Activated CD8-positive, alpha-beta memory T cell treated with anti-CD3 and anti-CD28 coated beads, Interleukin-2, amount 10 ng/mL, durations not matched to agents 7 days and 5 days (primary cell): ENCODE data around the gene MVB12A. TPM values are rescaled to one million over a fixed set of nuclear protein-coding genes. Genes with fewer than 3 reads are reported as not detected.

Experiments used
- ATAC-seq: fragments of 150-1000 bp; cut with Tn5 transposase; one replicate; pipeline ENCODE4 v1.10.0; 2021; ENCODE audit warnings: moderate library complexity
- CTCF ChIA-PET: fragments of 350-600 bp; sonication (Branson Sonifier 250); formaldehyde crosslinking; loops from one replicate; lab custom pipeline; 2021; ENCODE audit warnings: antibody characterized with exemption; lab: Charles Lee
- DNase-seq: peaks from one replicate; pipeline ENCODE4 v3.0.0-alpha.2; 2020
- H3K27ac Mint-ChIP-seq: one replicate; pipeline ENCODE4 v1.8.0; 2021; ENCODE audit warnings: mild to moderate bottlenecking, mixed read lengths
- H3K27me3 Mint-ChIP-seq: one replicate; pipeline ENCODE4 v1.8.0; 2021; ENCODE audit warnings: mixed read lengths
- H3K36me3 Mint-ChIP-seq: one replicate; pipeline ENCODE4 v1.8.0; 2021; ENCODE audit warnings: mild to moderate bottlenecking, mixed read lengths
- H3K4me1 Mint-ChIP-seq: one replicate; pipeline ENCODE4 v1.8.0; 2021; ENCODE audit warnings: mixed read lengths
- H3K4me3 Mint-ChIP-seq: one replicate; pipeline ENCODE4 v1.8.0; 2021; ENCODE audit warnings: mild to moderate bottlenecking, moderate library complexity, mixed read lengths
- H3K9me3 Mint-ChIP-seq: one replicate; pipeline ENCODE4 v1.8.0; 2022; ENCODE audit warnings: low read depth, mixed read lengths
- total RNA-seq, 2 experiments: library from RNA; stranded (reverse); gene quantifications; one replicate each; pipeline ENCODE4 v1.2.3, GENCODE V29; 2021

Gene MVB12A
- total RNA-seq, 2 experiments from 2014 or later = 40.4 to 51.1 TPM

DNA sequence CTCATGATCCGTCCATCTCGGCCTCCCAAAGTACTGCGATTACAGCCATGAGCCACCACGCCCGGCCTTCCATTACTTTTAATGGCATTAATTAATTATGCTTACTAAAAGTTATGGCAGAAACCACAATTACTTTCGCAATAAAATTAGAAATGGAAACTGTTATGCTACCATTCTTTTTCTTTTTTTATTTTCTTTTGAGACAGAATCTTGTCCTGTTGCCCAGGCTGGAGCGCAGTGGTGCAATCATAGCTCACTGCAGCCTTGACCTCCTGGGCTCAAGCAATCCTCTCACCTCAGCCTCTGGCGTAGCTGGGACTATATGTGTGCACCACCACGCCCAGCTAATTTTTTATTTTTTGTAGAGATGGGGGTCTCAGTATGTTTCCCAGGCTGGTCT, 9.9 kb upstream of the MVB12A start:
- no peaks in the 10 kb centered on the region for H3K27me3 Mint-ChIP-seq
- peaks cover 29% of the 10 kb centered on the region for H3K36me3 Mint-ChIP-seq
- H3K4me3 Mint-ChIP-seq = no peak overlapping the region
- ATAC-seq = no peak
- peaks cover 30% of the 10 kb centered on the region for H3K4me1 Mint-ChIP-seq
- DNase-seq = no peak
- CTCF ChIA-PET = interaction anchor here (2.0 kb wide), 1 partner anchor 10 kb away, joined by 6 read pairs; the partner anchor contains the start of gene MVB12A
- H3K27ac Mint-ChIP-seq = peak overlapping the region; percentile 43
- no peaks in the 10 kb centered on the region for H3K9me3 Mint-ChIP-seq

- peaks cover 29% of the 10 kb centered on the region for H3K36me3 Mint-ChIP-seq
- H3K27me3 Mint-ChIP-seq = no peaks in the 10 kb centered on the region
- no peak for ATAC-seq
- DNase-seq = no peak
- no peak overlapping the region for H3K27ac Mint-ChIP-seq
- H3K4me1 Mint-ChIP-seq = peaks cover 25% of the 10 kb centered on the region
- CTCF ChIA-PET = interaction anchor here (0.6 to 1.7 kb wide), 2 partner anchors 14 to 26 kb away, joined by 4 to 5 read pairs; no protein-coding TSS in a partner anchor
- no peaks in the 10 kb centered on the region for H3K9me3 Mint-ChIP-seq
- no peak overlapping the region for H3K4me3 Mint-ChIP-seq
Measured at GRCh38 chr19:17411801-17412200, 8.0 kb upstream of the MVB12A start.

DNA sequence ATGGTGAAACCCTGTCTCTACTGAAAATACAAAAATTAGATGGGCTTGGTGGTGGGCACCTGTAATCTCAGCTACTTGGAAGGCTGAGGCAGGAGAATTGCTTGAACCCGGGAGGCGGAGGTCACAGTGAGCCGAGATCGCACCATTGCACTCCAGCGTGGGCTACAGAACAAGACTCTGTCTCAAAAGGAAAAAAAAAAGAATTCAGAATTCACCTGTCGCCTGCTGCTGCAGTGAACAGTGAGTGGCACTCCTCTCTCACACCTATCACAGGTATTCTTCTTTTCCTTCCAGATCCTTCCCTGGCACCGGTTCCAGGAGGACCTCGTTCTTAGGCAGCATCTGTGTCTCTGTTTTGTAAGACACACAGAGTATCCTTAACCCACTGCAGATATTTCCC, 5.8 kb upstream of the MVB12A start:
- H3K4me1 Mint-ChIP-seq = peaks cover 17% of the 10 kb centered on the region
- H3K4me3 Mint-ChIP-seq = no peak overlapping the region
- no peak for DNase-seq
- H3K27ac Mint-ChIP-seq = no peak overlapping the region
- H3K9me3 Mint-ChIP-seq = no peaks in the 10 kb centered on the region
- no peaks in the 10 kb centered on the region for H3K27me3 Mint-ChIP-seq
- ATAC-seq = no peak
- CTCF ChIA-PET = no interaction called here
- peaks cover 29% of the 10 kb centered on the region for H3K36me3 Mint-ChIP-seq

- Mint-ChIP-seq H3K27me3 (no peaks in the 10 kb centered on the region), H3K4me3 (no peak overlapping the region), H3K9me3 (no peaks in the 10 kb centered on the region), H3K27ac (no peak overlapping the region), H3K36me3 (peaks cover 29% of the 10 kb centered on the region), H3K4me1 (peaks cover 22% of the 10 kb centered on the region)
- DNase-seq (no peak), ATAC-seq (no peak)
- CTCF ChIA-PET = no interaction called here
Measured at GRCh38 chr19:17415121-17415520, 4.7 kb upstream of the MVB12A start.

- peaks cover 19% of the 10 kb centered on the region for H3K36me3 Mint-ChIP-seq
- CTCF ChIA-PET = interaction anchor here (1.0 to 2.1 kb wide), 4 partner anchors 12 to 78 kb away, joined by 3 to 11 read pairs (median 5); partner anchors contain the start of gene BST2
- no peak for ATAC-seq
- H3K4me1 Mint-ChIP-seq = peaks cover 18% of the 10 kb centered on the region
- H3K4me3 Mint-ChIP-seq = peak overlapping the region; percentile 87
- peak overlapping the region; percentile 93 for H3K27ac Mint-ChIP-seq
- DNase-seq = no peak
- H3K27me3 Mint-ChIP-seq = no peaks in the 10 kb centered on the region
- H3K9me3 Mint-ChIP-seq = no peaks in the 10 kb centered on the region
Measured at GRCh38 chr19:17418710-17419109, 1.1 kb upstream of the MVB12A start.

- H3K36me3 Mint-ChIP-seq = peaks cover 19% of the 10 kb centered on the region
- CTCF ChIA-PET = interaction anchor here (0.8 to 2.1 kb wide), 13 partner anchors 10 to 114 kb away, joined by 3 to 11 read pairs (median 4); partner anchors contain the start of genes BST2, MRPL34 and PGLS
- peak overlapping the region; percentile 93 for H3K27ac Mint-ChIP-seq
- peaks cover 18% of the 10 kb centered on the region for H3K4me1 Mint-ChIP-seq
- H3K9me3 Mint-ChIP-seq = no peaks in the 10 kb centered on the region
- no peak for DNase-seq
- peak overlapping the region; percentile 87 for H3K4me3 Mint-ChIP-seq
- H3K27me3 Mint-ChIP-seq = no peaks in the 10 kb centered on the region
- ATAC-seq = no peak
Measured at GRCh38 chr19:17419154-17419620, 660 bp upstream of the MVB12A start.

GRCh38 chr19:17420475-17420924, 653 bp downstream of the MVB12A start:
- CTCF ChIA-PET = interaction anchor here (0.6 to 2.6 kb wide), 6 partner anchors 11 to 87 kb away, joined by 3 to 11 read pairs (median 6); partner anchors contain the start of gene BST2
- H3K27ac Mint-ChIP-seq = peak overlapping the region; percentile 76
- peaks cover 21% of the 10 kb centered on the region for H3K4me1 Mint-ChIP-seq
- DNase-seq (peak; percentile 59), ATAC-seq (peak; percentile 21)
- no peaks in the 10 kb centered on the region for H3K9me3 Mint-ChIP-seq
- peak overlapping the region; percentile 87 for H3K4me3 Mint-ChIP-seq
- H3K27me3 Mint-ChIP-seq = no peaks in the 10 kb centered on the region
- peaks cover 13% of the 10 kb centered on the region for H3K36me3 Mint-ChIP-seq

GRCh38 chr19:17421942-17422341, 2.1 kb downstream of the MVB12A start:
- CTCF ChIA-PET = interaction anchor here (0.9 to 2.6 kb wide), 2 partner anchors 20 to 45 kb away, joined by 3 to 8 read pairs; no protein-coding TSS in a partner anchor
- H3K4me1 Mint-ChIP-seq = peaks cover 19% of the 10 kb centered on the region
- H3K27ac Mint-ChIP-seq = no peak overlapping the region
- H3K4me3 Mint-ChIP-seq = no peak overlapping the region
- ATAC-seq = no peak
- H3K36me3 Mint-ChIP-seq = peaks cover 8% of the 10 kb centered on the region
- no peak for DNase-seq
- H3K9me3 Mint-ChIP-seq = no peaks in the 10 kb centered on the region
- H3K27me3 Mint-ChIP-seq = no peaks in the 10 kb centered on the region

DNA sequence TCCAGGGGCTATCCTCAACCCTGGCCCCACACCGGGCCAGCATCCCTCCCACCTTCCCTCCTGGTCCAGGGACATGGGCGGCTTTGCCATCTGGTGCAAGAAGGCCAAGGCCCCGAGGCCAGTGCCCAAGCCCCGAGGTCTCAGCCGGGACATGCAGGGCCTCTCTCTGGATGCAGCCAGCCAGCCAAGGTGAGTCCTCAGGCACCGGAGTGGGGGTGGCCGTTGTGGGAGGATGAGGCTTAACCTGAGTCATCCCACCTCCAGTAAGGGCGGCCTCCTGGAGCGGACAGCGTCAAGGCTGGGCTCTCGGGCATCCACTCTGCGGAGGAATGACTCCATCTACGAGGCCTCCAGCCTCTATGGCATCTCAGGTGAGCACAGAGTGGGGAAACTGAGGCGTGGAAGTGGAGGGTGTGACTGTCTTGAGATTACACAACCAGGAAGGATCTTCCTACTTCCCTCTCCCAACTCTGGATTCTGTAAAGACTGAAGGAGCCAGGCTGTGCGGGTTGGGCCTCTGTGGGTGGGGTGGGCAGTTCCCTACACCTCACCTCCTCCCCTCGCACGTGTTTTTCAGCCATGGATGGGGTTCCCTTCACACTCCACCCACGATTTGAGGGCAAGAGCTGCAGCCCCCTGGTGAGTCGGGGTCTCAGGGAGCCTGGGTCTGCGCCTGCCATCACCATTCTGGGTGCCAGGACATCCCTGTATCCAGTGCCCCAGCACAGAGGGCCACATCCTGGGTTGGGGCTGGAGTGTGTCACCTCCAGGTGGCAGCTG, 3.8 kb downstream of the MVB12A start:
- DNase-seq = no peak
- Mint-ChIP-seq H3K27ac (no peak overlapping the region), H3K4me1 (peaks cover 18% of the 10 kb centered on the region), H3K9me3 (no peaks in the 10 kb centered on the region), H3K4me3 (no peak overlapping the region), H3K36me3 (peaks cover 6% of the 10 kb centered on the region), H3K27me3 (no peaks in the 10 kb centered on the region)
- no peak for ATAC-seq
- CTCF ChIA-PET = interaction anchor here (0.7 kb wide), 1 partner anchor 348 kb away, joined by 3 read pairs; no protein-coding TSS in a partner anchor

DNA sequence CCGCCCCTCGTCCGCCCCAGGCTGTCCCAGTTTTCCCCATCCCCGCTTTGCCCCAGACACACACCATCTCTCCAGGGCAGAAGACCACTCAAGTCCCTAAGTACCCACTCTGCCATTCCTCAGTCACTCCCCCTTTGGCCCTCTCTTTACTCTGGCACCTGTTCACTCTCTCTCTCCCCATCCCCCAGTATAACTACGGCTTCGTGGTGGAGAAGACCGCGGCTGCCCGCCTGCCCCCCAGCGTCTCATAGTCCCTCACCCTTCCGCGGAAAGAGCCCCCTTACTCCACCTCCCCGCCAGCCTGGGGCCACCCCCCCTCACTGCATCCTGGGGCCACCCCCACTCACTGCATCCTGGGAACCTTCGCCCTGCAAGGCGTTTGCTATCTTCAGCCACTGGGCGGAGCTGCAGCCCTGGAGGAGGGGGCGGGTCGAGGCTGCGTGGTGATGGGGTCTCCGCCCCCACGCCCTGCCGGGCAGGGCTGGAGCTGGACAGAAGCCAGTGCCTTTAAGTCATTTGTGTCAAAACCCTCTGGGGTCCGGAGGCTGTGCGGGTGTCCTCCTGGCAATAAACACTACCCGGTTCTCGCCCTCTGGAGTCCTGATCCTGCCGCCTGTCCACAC, 5.0 kb downstream of the MVB12A start:
- H3K36me3 Mint-ChIP-seq = peaks cover 6% of the 10 kb centered on the region
- CTCF ChIA-PET = no interaction called here
- H3K4me1 Mint-ChIP-seq = peaks cover 10% of the 10 kb centered on the region
- H3K9me3 Mint-ChIP-seq = no peaks in the 10 kb centered on the region
- H3K4me3 Mint-ChIP-seq = no peak overlapping the region
- no peaks in the 10 kb centered on the region for H3K27me3 Mint-ChIP-seq
- peak; percentile 17 for ATAC-seq
- no peak overlapping the region for H3K27ac Mint-ChIP-seq
- DNase-seq = no peak

DNA sequence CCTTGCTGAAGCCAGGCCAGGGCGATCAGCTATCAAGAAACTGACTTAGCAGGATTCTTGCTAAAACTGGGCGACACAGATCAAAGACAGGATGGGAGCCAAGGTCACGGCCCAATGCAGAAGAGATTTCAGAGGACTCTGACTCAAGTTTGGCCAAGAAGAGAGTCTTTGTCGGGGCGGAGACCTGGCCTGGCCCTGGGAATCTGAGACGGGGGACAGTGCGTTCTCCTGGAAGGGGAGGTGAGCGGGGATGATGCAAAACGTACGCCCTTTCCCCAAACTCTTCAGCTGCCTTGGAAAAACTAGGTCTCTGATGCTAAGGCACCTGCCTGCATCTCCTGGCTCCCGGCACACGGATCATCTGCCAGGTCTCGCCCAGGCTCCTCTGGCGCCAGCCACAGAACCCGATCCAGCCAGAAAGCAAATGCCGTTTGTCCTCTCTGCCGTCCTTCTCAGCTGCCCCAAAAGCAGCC, 9.8 kb downstream of the MVB12A start:
- no peak overlapping the region for H3K4me3 Mint-ChIP-seq
- no peak for ATAC-seq
- H3K36me3 Mint-ChIP-seq = no peaks in the 10 kb centered on the region
- CTCF ChIA-PET = interaction anchor here (0.6 to 1.7 kb wide), 4 partner anchors 10 to 21 kb away, joined by 3 to 5 read pairs (median 3); partner anchors contain the start of genes MVB12A and TMEM221
- H3K9me3 Mint-ChIP-seq = no peaks in the 10 kb centered on the region
- no peak for DNase-seq
- H3K27me3 Mint-ChIP-seq = no peaks in the 10 kb centered on the region
- peaks cover 2% of the 10 kb centered on the region for H3K4me1 Mint-ChIP-seq
- H3K27ac Mint-ChIP-seq = no peak overlapping the region

- no peak for ATAC-seq
- CTCF ChIA-PET = interaction anchor here (1.0 kb wide), 1 partner anchor 11 kb away, joined by 3 read pairs; no protein-coding TSS in a partner anchor
- Mint-ChIP-seq H3K4me1 (peaks cover 1% of the 10 kb centered on the region), H3K27me3 (no peaks in the 10 kb centered on the region), H3K9me3 (no peaks in the 10 kb centered on the region), H3K4me3 (no peak overlapping the region), H3K36me3 (no peaks in the 10 kb centered on the region), H3K27ac (no peak overlapping the region)
- no peak for DNase-seq
Measured at GRCh38 chr19:17431417-17431816, 11.6 kb downstream of the MVB12A start.

DNA sequence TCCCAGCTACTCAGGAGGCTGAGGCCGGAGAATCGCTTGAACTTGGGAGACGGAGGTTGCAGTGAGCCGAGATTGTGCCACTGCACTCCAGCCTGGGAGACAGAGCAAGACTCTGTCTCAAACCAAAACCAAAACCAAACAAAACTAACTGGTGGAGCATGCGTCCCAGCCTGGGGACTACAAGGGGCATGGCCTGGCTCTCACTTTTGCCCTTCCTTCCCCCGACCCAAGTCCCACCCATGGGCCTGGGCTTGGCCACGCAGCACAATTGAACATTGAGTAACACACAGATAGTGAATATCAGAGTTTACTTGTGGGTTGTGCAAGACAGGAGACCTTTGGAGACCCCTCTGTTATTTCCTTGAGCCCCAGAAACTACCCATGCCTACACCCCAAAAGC, 15.4 kb downstream of the MVB12A start:
- no peak for ATAC-seq
- Mint-ChIP-seq H3K4me1 (peaks cover 1% of the 10 kb centered on the region), H3K4me3 (no peak overlapping the region), H3K27ac (no peak overlapping the region), H3K27me3 (no peaks in the 10 kb centered on the region), H3K9me3 (no peaks in the 10 kb centered on the region), H3K36me3 (no peaks in the 10 kb centered on the region)
- CTCF ChIA-PET = no interaction called here
- DNase-seq = no peak
